AG10803 (cell line): ENCODE data around the gene CCT8.
A peak's percentile ranks its signal among the peaks of the same experiment; 100 is the strongest.

Source experiments
- DNase-seq: peaks from one replicate; pipeline ENCODE4 v3.0.0; 2010; ENCODE audit warnings: low read depth
- H3K4me3 ChIP-seq: 2 replicates; pipeline ENCODE4 v1.5.1; 2011; ENCODE audit warnings: mild to moderate bottlenecking, low read length, control low read depth
- CTCF ChIP-seq: conservative IDR thresholded peaks from 2 replicates; pipeline ENCODE4 v1.5.1; 2011; ENCODE audit warnings: mild to moderate bottlenecking, low read length, control low read depth, inconsistent platforms

CCT8 gene

GRCh38 chr21:29077651-29078090 is 4.2 kb upstream of the CCT8 start:
- DNase-seq: peak; percentile 32
- H3K4me3 ChIP-seq: peak overlapping the region; percentile 59
- no peak for TF ChIP-seq CTCF

GRCh38 chr21:29076731-29077640 is 3.5 kb upstream of the CCT8 start:
- DNase-seq: peak; percentile 29
- H3K4me3 ChIP-seq: peak overlapping the region; percentile 59

GRCh38 chr21:29075706-29076466 is 2.4 kb upstream of the CCT8 start:
- no peak for DNase-seq
- H3K4me3 ChIP-seq: no peak overlapping the region
- no peak for TF ChIP-seq CTCF

GRCh38 chr21:29074783-29075182 is 1.3 kb upstream of the CCT8 start:
- H3K4me3 ChIP-seq: no peak overlapping the region
- DNase-seq: no peak
- TF ChIP-seq CTCF: no peak

- TF ChIP-seq CTCF: no peak
- peak overlapping the region; percentile 78 for H3K4me3 ChIP-seq
- DNase-seq: no peak
These were observed 544 bp upstream of the CCT8 start for GRCh38 chr21:29074007-29074376.

GRCh38 chr21:29072873-29073221 is 601 bp downstream of the CCT8 start:
- peak overlapping the region; percentile 96 for H3K4me3 ChIP-seq
- no peak for TF ChIP-seq CTCF
- peak; percentile 48 for DNase-seq

GRCh38 chr21:29064850-29065481 is 8.5 kb downstream of the CCT8 start:
- no peak for DNase-seq
- H3K4me3 ChIP-seq: no peak overlapping the region
- no peak for TF ChIP-seq CTCF
